DMS 273 (cell line): Measurements from ENCODE around the gene OPN1LW.
A peak's percentile ranks its signal among the peaks of the same experiment; 100 is the strongest.
"Not testable (repeated sequence)": the region's sequence is repeated elsewhere in the genome, so short reads cannot be mapped to it uniquely, and the experiment has no call there.

Source experiments
- DNase-seq: peaks from one replicate; lab custom pipeline; 2025; ENCODE audit not compliant: unreplicated experiment; lab: John Stamatoyannopoulos, UW

Gene OPN1LW

GRCh38 chrX:154132366-154132765, 11.7 kb upstream of the OPN1LW start:
- DNase-seq, result no peak

- no peak for DNase-seq
These were observed 8.4 kb upstream of the OPN1LW start for GRCh38 chrX:154135458-154136229.

GRCh38 chrX:154136627-154137161, 7.3 kb upstream of the OPN1LW start:
- DNase-seq, result peak; percentile 91

- DNase-seq, result no peak
These were observed 5.2 kb upstream of the OPN1LW start for GRCh38 chrX:154138857-154139256.

GRCh38 chrX:154140206-154140605, 3.8 kb upstream of the OPN1LW start:
- DNase-seq, result no peak

- DNase-seq, result no peak
These were observed 3.3 kb upstream of the OPN1LW start for GRCh38 chrX:154140742-154141141.

GRCh38 chrX:154142386-154142785, 1.7 kb upstream of the OPN1LW start:
- DNase-seq, result no peak

GRCh38 chrX:154142950-154143745, 895 bp upstream of the OPN1LW start:
- peak; percentile 21 for DNase-seq

GRCh38 chrX:154151030-154151429, 7.0 kb downstream of the OPN1LW start:
- not testable (repeated sequence) for DNase-seq

GRCh38 chrX:154156221-154156620, 12.2 kb downstream of the OPN1LW start:
- not testable (repeated sequence) for DNase-seq

- not testable (repeated sequence) for DNase-seq
These were observed 13.2 kb downstream of the OPN1LW start for GRCh38 chrX:154157207-154157606.

GRCh38 chrX:154159345-154159744, 15.3 kb downstream of the OPN1LW start:
- DNase-seq, result not testable (repeated sequence)

- not testable (repeated sequence) for DNase-seq
These were observed 20.9 kb downstream of the OPN1LW start for GRCh38 chrX:154164902-154165301.

- not testable (repeated sequence) for DNase-seq
These were observed 24.3 kb downstream of the OPN1LW start for GRCh38 chrX:154168384-154168783.

GRCh38 chrX:154172535-154172943, 28.5 kb downstream of the OPN1LW start:
- not testable (repeated sequence) for DNase-seq

- not testable (repeated sequence) for DNase-seq
These were observed 30.3 kb downstream of the OPN1LW start for GRCh38 chrX:154174356-154174755.

- not testable (repeated sequence) for DNase-seq
These were observed 38.3 kb downstream of the OPN1LW start, which contains the start of gene OPN1MW for GRCh38 chrX:154182296-154182695. Gene OPN1MW (plus strand): TSS chrX:154182596. CDS start chrX:154182678, 82 bp downstream.

- not testable (repeated sequence) for DNase-seq
These were observed 39.8 kb downstream of the OPN1LW start for GRCh38 chrX:154183794-154184193.

- not testable (repeated sequence) for DNase-seq
These were observed 48.8 kb downstream of the OPN1LW start for GRCh38 chrX:154192846-154193245.

- not testable (repeated sequence) for DNase-seq
These were observed 50.3 kb downstream of the OPN1LW start for GRCh38 chrX:154194316-154194715.

- DNase-seq, result not testable (repeated sequence)
These were observed 52.4 kb downstream of the OPN1LW start for GRCh38 chrX:154196466-154196865.
